H54 (cell line): ENCODE results near the gene ZNF280B.
"Not testable (repeated sequence)": the region's sequence is repeated elsewhere in the genome, so short reads cannot be mapped to it uniquely, and the experiment has no call there.

Experiments used
- DNase-seq: peaks from one replicate; pipeline ENCODE4 v3.0.0; 2011; ENCODE audit warnings: low spot score, mixed read lengths; ENCODE audit not compliant: insufficient read length
- FAIRE-seq: peaks from 3 replicates; lab custom pipeline; 2011; peaks lifted over from hg19 to GRCh38; lab: Jason Lieb, UNC
- POLR2A ChIP-seq: IDR thresholded peaks from 2 replicates; pipeline ENCODE4 v1.6.1; 2011; ENCODE audit warnings: low read depth, mild to moderate bottlenecking, low read length

The ZNF280B gene

DNA sequence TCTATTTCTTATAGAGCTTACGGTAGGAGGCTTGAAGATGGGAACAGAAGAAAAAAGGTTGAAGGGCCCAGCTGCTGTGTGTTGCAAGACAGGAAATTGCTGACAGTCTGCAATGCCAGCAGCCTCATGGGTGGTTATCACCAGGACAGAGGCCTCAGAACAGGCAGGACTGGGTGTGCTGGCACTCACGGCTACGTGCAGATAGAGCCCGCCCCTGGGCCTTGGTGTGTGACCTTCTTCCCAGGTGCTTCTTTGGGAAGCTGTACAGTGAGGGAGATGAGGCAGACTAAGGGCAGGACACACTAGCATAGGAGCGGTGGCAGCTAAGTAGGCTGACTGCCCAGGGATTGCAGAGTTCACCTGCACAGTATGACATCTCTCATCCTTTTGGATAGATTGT is 37.9 kb upstream of the ZNF280B start:
- no peak for FAIRE-seq
- DNase-seq, result no peak
- TF ChIP-seq POLR2A, result no peak

DNA sequence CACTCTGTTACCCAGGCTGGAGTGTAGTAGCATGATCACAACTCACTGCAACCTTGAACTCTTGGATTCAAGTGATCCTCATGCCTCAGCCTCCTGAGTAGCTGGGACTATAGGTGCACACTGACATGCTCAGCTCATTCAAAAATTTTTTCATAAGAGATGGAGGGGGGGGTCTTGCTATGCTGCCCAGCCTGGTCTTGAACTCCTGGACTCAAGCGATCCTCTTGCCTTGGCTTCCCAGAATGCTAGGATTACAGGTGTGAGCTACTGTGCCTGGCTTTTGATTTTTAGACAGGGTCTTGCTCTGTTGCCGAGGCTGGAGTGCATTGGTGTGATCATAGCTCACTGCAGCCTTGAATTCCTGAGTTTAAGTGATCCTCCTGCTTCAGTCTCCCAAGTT is 36.5 kb upstream of the ZNF280B start:
- TF ChIP-seq POLR2A, result no peak
- DNase-seq (no peak), FAIRE-seq (no peak)

DNA sequence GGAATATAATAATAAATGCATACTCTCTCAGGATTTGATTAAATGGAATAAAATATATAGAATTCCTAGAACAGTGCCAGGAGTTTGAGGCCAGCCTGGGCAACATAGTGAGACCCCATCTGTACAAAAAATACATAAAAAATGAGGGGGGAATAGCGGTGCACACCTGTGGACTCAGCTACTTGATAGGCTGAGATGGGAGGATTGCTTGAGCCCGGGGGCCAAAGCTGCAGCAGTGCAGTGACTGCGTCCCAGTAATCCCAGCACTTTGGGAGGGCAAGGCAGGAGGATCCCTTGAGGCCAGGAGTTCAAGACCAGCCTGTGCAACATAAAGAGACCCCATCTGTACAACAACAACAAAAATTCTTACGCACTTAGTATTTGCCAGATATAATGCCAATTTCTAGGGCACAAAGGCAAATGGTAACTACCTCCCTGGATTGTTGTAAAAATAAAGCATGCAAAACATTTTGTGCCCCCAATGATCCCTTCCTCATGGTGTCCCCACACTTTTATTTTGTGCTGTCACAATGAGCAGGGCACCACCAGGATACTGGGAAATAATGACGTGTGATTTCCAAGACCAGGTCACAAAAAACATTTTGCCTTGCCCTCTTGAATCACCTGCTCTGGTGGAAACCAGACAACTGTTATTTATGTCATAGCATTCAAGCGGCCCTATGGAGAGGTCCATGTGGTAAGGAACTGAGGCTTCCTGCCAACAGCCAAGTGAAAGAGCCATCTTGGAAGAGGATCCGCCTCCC is 29.9 kb upstream of the ZNF280B start:
- FAIRE-seq, result no peak

GRCh38 chr22:22536916-22537315 is 28.4 kb upstream of the ZNF280B start:
- DNase-seq, result no peak
- no peak for FAIRE-seq
- TF ChIP-seq POLR2A, result no peak

More for the DNA sequence above, 29.9 kb upstream of the ZNF280B start:
- no peak for DNase-seq
- no peak for TF ChIP-seq POLR2A

GRCh38 chr22:22536515-22536914 is 28.0 kb upstream of the ZNF280B start:
- DNase-seq (no peak), FAIRE-seq (no peak)
- TF ChIP-seq POLR2A, result no peak

GRCh38 chr22:22535662-22536061 is 27.1 kb upstream of the ZNF280B start:
- DNase-seq (no peak), FAIRE-seq (no peak)
- no peak for TF ChIP-seq POLR2A

DNA sequence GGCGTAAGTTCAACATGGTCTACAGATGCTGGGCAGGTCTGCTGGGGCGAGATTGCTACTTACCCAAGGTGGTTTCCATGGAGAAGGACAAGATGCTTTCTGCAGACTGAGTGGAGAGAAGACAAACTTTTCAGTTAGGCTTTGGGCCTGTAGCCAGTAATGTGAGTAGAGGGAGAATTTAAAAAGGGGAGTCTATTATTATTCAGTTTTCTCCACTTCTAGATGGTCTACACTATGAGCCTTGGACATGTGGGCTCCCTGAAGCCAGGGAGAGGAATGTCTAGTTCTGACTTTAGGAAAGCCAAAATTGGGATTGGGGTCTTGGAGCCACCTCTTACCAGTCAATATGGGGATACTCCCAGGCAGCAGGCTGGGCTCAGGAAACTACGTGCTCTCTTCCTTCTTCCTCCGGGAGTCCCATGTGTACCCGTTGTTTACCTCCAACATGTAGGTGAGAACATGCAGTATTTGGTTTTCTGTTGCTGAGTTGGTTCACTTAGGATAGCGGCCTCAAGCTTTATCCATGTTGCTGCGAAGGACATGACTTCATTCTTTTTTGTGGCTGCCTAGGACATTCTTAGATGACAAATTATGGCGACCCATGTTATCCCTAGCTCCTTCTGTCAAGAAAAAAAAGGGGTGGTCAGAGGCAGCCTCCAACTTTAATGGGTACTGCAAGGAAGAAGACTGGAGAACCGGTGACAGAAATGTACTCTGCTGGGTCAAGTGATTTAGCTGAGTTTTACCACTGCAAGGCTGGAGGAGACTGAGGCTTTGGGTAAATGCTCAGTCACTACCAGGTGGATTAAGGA is 26.3 kb upstream of the ZNF280B start:
- no peak for DNase-seq
- no peak for TF ChIP-seq POLR2A
- FAIRE-seq, result no peak

DNA sequence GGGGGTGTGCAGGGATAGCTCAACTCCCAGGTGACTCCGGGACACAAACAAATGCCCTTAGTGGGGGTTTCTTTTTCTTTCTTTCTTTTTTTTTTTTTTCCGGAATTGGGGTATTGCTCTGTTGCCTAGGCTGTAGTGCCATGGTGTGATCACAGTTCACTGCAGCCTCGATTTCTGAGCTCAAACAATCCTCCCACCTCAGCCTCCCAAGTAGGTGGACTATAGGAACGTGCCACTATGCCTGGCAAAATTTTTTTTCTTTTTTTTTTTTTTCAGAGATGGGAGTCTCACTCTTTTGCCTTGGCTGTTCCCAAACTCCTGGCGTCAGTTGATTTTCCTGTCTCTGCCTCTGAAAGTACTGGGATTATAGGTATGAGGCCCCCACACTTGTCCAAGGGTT is 25.3 kb upstream of the ZNF280B start:
- no peak for FAIRE-seq
- no peak for DNase-seq
- no peak for TF ChIP-seq POLR2A

DNA sequence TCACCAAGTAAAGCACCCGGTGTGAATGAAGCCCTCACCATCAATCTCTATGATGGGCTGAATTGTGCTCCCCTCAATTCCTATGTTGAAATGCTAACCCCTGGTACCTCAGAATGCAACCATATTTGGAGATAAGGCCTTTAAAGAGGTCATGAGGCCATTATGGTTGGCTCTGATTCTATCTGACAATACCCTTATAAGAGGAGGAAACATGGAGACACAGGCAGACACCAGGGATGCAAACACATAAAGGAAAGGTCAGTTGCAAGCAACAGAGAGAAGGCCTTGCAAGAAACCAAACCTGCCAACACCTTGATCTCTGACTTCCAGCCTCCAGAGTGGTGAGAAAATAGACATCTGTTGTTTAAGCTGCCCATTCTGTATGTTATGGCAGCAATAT is 24.9 kb upstream of the ZNF280B start:
- FAIRE-seq (no peak), DNase-seq (no peak)
- no peak for TF ChIP-seq POLR2A

DNA sequence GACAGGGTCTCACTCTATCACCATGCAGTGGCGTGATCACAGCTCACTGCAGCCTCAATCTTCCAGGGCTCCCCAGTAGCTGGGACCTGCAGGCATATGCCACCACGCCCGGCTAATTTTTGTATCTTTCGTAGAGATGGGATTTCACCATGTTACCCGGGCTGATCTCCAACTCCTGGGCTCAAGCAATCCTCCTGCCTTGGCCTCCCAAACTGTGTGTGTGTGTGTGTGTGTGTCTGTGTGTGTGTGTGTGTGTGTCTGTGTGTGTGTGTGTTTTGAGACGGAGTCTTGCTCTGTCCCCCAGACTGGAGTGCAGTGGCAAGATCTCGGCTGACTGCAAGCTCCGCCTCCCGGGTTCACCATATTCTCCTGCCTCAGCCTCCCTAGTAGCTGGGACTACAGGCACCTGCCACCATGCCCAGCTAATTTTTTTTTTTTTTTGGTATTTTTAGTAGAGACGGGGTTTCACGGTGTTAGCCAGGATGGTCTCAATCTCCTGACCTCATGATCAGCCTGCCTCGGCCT is 24.1 kb upstream of the ZNF280B start:
- FAIRE-seq, DNase-seq: not testable (repeated sequence)

- FAIRE-seq (no peak), DNase-seq (no peak)
- no peak for TF ChIP-seq POLR2A
Observed at GRCh38 chr22:22531770-22532546, 23.4 kb upstream of the ZNF280B start.

DNA sequence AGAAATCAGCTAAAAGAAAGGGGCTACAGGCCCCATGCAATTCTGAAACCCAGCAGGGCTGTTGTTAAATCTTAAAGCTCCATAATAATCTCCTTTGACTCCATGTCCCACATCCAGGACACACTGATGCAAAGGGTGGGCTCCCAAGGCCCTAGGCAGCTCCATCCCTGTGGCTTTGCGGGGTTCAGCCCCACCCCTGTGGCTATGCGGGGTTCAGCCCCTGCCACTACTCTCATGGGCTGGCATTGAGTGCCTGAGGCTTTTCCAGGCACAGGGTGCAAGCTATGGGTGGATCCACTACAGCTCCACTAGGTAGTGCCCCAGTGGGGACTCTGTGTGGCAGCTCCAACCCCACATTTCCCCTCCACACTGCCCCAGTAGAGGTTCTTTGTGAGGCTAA is 20.2 kb upstream of the ZNF280B start:
- FAIRE-seq, result no peak
- no peak for DNase-seq
- no peak for TF ChIP-seq POLR2A

GRCh38 chr22:22527312-22527711 is 18.8 kb upstream of the ZNF280B start:
- FAIRE-seq (no peak), DNase-seq (no peak)
- no peak for TF ChIP-seq POLR2A
